Peyer's patch (tissue), 4 donors: ENCODE results near the gene MTMR3. TPM values are rescaled to one million over a fixed set of nuclear protein-coding genes. Genes with fewer than 3 reads are reported as not detected.

Experiments used
- DNase-seq, 3 donors: peaks; one replicate each; pipeline ENCODE4 v3.0.0-alpha.2; 2017 to 2019
- H3K27ac ChIP-seq, 4 donors: fragments of 200-600 bp; sonication (generic); one replicate each; pipeline ENCODE4 v1.5.1; 2016 to 2019
- H3K27me3 ChIP-seq, 2 donors: fragments of 200-600 bp; sonication (generic); one replicate each; pipeline ENCODE4 v1.5.1; 2019
- H3K36me3 ChIP-seq, 3 donors: fragments of 200-600 bp; sonication (generic); one replicate each; pipeline ENCODE4 v1.5.1; 2016 to 2019
- H3K4me1 ChIP-seq, 4 donors: fragments of 200-600 bp; sonication (generic); one replicate each; pipeline ENCODE4 v1.5.1; 2016 to 2019
- H3K4me3 ChIP-seq, 4 donors: fragments of 200-600 bp; sonication (generic); 1 replicate in 3 of 4; 2 replicates in 1 of 4; pipeline ENCODE4 v1.5.1; 2016 to 2019; ENCODE audit warnings: mild to moderate bottlenecking in 1 of 4
- H3K9me3 ChIP-seq, 4 donors: fragments of 200-600 bp; sonication (generic); one replicate each; pipeline ENCODE4 v1.5.1; 2016 to 2019; ENCODE audit warnings: mild to moderate bottlenecking in 1 of 4
- POLR2A ChIP-seq, 2 donors: fragments of 450-650 bp; IDR thresholded peaks; one replicate each; pipeline ENCODE4 v1.5.1; 2017; ENCODE audit warnings: antibody characterized with exemption in 2 of 2, mild to moderate bottlenecking in 2 of 2, moderate library complexity in 2 of 2
- total RNA-seq, 4 donors: library from RNA; depleted of rRNA; stranded (reverse); fragments of >200 nt; gene quantifications; one replicate each; pipeline ENCODE4 v1.1.0, GENCODE V29; 2016
- TF ChIP-seq, protein P1 (sequence below), 6 experiments: fragments of 450-650 bp in 4 of 6; fragments of 200-600 bp in 2 of 6; sonication (generic) in 1 of 6; IDR thresholded peaks; one replicate each; pipeline ENCODE4 v1.5.1; 2017 to 2019; ENCODE audit warnings: antibody characterized with exemption in 6 of 6, mild to moderate bottlenecking in 3 of 6, moderate library complexity in 1 of 6

Gene MTMR3
- total RNA-seq, 4 donors from 2014 or later: 49.4 to 97.8 (median 84.0) TPM

DNA sequence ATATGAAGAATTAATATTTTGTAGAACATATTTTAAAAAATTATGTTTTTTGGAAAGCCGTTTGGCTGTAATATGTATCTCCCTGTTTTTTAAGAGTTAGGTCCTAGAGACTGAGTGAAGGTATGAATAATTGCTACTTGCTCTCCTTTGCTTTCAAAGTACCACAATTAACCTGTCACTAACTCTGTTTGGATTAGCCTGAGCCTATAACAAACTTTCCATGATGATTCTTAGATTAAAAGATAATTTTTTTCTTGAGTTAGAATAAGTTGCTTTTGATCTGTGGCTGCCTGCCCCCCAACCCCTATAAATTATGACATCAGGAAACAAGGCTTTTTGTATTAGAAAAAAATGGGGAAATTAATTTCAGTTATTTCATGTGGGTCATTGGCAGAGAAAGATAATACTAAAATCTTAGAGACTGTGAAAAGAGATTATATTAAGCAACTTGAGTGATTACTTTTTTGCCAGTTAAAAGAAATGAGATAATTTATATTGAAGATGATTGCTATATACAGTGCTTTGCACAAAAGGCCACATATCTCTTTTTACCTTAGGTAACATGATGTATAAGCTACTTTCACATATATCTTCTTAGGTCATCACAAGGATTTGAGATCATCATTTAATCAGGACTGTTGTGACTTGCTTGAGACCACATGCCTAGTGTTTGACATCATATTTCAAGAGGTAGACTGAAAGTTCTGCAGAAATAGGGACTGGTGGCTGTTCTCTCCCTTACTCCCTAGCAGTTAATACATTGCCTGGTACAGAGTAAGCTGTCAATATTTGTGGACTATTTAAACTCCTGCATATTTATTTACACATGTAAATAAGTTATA lies 9.6 kb downstream of the MTMR3 start:
- DNase-seq: no peak
- H3K9me3 ChIP-seq: no peaks in the 10 kb centered on the region
- H3K4me1 ChIP-seq: peaks cover 0 to 9% (median 0%) of the 10 kb centered on the region in 4 donors
- H3K36me3 ChIP-seq: no peaks in the 10 kb centered on the region
- H3K4me3 ChIP-seq: no peak overlapping the region
- H3K27me3 ChIP-seq: no peaks in the 10 kb centered on the region
- H3K27ac ChIP-seq: no peak overlapping the region
- TF ChIP-seq, protein P1, sequence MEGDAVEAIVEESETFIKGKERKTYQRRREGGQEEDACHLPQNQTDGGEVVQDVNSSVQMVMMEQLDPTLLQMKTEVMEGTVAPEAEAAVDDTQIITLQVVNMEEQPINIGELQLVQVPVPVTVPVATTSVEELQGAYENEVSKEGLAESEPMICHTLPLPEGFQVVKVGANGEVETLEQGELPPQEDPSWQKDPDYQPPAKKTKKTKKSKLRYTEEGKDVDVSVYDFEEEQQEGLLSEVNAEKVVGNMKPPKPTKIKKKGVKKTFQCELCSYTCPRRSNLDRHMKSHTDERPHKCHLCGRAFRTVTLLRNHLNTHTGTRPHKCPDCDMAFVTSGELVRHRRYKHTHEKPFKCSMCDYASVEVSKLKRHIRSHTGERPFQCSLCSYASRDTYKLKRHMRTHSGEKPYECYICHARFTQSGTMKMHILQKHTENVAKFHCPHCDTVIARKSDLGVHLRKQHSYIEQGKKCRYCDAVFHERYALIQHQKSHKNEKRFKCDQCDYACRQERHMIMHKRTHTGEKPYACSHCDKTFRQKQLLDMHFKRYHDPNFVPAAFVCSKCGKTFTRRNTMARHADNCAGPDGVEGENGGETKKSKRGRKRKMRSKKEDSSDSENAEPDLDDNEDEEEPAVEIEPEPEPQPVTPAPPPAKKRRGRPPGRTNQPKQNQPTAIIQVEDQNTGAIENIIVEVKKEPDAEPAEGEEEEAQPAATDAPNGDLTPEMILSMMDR (IDR thresholded peaks at IDR 0.05): no peak
- no peak for TF ChIP-seq POLR2A (IDR thresholded peaks at IDR 0.05)

DNA sequence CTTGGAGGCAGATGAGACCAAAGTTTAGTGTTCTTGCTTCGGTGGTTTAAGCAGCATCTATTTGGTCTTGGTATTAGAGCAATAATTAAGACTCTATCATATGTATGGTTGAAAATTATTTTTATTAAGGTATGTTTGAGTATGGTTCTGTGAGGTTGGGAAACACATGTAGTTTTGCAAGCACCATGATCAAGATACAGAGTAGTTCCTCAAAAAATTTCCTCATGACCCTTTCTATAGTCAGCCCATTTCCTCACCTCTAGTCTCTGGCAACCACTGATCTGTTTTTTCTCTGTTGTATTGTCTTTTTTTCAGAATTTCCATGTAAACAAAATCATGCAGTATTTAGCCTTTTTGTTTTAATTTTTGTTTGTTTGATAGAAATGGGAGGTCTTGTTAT lies 18.4 kb downstream of the MTMR3 start:
- TF ChIP-seq POLR2A (IDR thresholded peaks at IDR 0.05): no peak
- TF ChIP-seq, protein P1 (IDR thresholded peaks at IDR 0.05): no peak
- Histone ChIP-seq H3K4me1 (no peaks in the 10 kb centered on the region), H3K27ac (no peak overlapping the region), H3K27me3 (no peaks in the 10 kb centered on the region), H3K36me3 (no peaks in the 10 kb centered on the region), H3K4me3 (no peak overlapping the region), H3K9me3 (no peaks in the 10 kb centered on the region)
- no peak for DNase-seq

DNA sequence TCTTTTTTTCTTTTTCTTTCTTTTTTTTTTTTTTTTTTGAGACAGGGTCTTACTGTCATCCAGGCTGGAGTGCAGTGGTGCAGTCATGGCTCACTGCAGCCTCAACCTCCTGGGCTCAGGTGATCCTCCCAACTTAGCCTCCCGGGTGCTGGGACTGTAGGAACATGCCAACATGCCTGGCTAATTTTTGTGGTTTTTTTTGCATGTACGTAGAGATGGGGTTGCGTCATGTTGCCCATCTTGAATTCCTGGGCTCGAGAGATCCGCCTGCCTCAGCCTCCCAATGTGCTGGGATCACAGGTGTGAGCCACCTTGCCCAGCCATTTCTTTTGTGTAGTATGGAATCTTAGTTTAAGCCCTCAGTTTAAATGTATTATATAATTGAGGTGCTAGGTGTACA lies 20.4 kb downstream of the MTMR3 start:
- Histone ChIP-seq H3K36me3 (no peaks in the 10 kb centered on the region), H3K4me3 (no peak overlapping the region), H3K9me3 (no peaks in the 10 kb centered on the region), H3K4me1 (peaks cover 0 to 14% (median 0%) of the 10 kb centered on the region in 4 donors), H3K27me3 (no peaks in the 10 kb centered on the region), H3K27ac (no peak overlapping the region)
- no peak for DNase-seq
- TF ChIP-seq, protein P1 (IDR thresholded peaks at IDR 0.05): no peak
- no peak for TF ChIP-seq POLR2A (IDR thresholded peaks at IDR 0.05)

DNA sequence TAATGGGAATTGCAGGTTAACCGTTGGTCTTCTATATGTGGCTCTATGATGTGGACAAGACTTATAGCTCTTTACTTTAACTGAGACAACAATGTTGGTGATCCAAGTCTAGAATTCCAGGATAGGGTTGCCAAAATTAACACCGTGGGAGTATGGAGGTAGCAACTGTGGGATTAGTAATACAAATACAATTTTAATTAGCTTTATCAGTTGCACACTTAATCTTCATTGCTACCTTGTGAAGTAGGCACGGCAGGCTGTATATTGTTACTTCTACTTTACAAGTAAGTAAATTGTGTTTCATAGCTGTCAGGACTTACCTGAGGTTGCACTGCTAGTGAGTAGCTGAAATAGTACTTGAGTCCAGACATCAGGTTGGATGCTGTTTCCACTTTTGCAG lies 21.0 kb downstream of the MTMR3 start:
- TF ChIP-seq POLR2A (IDR thresholded peaks at IDR 0.05): no peak
- TF ChIP-seq, protein P1 (IDR thresholded peaks at IDR 0.05): no peak
- H3K27ac ChIP-seq: no peak overlapping the region

DNA sequence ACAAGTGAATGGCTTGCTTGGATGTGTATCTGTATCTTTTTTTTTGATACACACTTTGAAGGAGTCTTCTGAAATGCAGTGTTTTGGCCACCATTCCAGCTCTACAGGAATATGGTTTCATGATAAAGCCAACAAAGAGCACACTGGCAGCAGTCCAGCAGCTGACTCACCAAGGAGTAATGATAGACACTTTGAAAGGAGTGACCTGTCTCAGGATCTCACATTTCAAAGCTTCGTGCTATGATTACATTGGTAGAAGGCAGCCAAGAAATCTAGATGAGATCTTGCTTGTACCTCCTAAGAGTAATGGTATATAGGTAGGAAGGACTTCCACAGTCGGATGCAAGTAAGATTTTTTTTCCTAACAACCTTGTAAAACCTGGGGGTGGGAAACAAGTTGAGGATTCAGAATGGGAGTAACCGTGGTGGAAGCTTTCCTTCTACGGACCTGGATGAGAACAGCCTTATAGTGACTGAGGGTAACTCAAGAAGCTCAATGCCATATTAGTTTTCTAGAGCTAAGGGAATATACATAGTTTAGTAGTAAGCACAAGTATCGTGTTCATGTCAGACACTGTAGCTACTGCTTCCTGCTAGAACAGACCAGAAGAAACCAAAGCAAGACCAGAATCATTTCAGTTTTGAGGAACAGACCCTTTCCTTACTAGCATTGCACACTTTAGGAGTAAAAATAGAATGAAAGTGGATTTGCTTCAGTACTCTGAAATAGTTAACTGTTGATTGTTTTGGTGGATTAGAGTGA lies 25.0 kb downstream of the MTMR3 start:
- H3K4me3 ChIP-seq: no peak overlapping the region
- peak overlapping the region in 1 of 4 donors; percentile 32 for H3K27ac ChIP-seq

More for the DNA sequence above, 21.0 kb downstream of the MTMR3 start:
- Histone ChIP-seq H3K36me3 (no peaks in the 10 kb centered on the region), H3K4me1 (peaks cover 0 to 20% (median 0%) of the 10 kb centered on the region in 4 donors), H3K27me3 (no peaks in the 10 kb centered on the region), H3K9me3 (no peaks in the 10 kb centered on the region), H3K4me3 (no peak overlapping the region)
- DNase-seq: no peak

More for the DNA sequence above, 25.0 kb downstream of the MTMR3 start:
- peak in 2 of 3 donors; percentile 78 to 90 for DNase-seq
- H3K4me1 ChIP-seq: peaks cover 0 to 31% (median 2%) of the 10 kb centered on the region in 4 donors
- no peaks in the 10 kb centered on the region for H3K36me3 ChIP-seq
- H3K27me3 ChIP-seq: no peaks in the 10 kb centered on the region
- TF ChIP-seq, protein P1 (IDR thresholded peaks at IDR 0.05): no peak
- no peak for TF ChIP-seq POLR2A (IDR thresholded peaks at IDR 0.05)
- no peaks in the 10 kb centered on the region for H3K9me3 ChIP-seq
